ENCODE data around the gene DNAJB12. TPM values are rescaled to one million over a fixed set of nuclear protein-coding genes. Genes with fewer than 3 reads are reported as not detected.

DNAJB12 gene
- total and polyA plus RNA-seq, 9 donors = 27.5 to 46.4 (median 32.0) TPM

DNA sequence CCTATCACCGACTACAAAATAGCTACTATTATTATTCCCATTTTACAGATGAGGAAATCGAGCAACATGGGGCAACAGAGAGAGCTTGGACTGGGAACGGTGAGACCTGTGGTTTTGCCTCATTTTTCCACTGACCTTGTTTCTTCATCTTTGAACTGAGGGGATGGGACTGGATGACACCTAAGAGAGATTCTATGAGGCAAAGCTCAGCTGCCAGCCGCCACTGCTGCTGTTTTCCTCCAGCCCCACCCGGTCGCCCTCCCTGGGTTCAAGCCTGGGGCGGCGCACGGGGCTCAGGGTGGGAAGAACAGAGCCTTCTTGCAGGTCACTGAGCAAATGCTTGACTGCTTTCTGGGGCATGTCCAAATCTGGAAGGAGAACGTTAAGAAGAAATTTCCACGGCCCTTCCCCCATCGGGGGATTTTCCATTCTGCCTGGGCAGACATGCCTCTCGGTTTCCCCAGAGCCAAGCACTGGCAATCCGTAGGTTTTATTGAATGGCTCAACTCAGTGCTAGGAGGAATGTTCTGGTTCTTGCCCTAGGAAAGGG lies 68.7 kb downstream of the DNAJB12 start:
- DNase-seq = no peak
- no peak overlapping the region for H3K4me3 ChIP-seq
- 58 to 61% (median 58%) methylated on average over 14 of the region's 14 CpGs for WGBS, 3 donors
- H3K27ac ChIP-seq = no peak overlapping the region
- TF ChIP-seq EP300 (IDR thresholded peaks at IDR 0.05) (no peak), POLR2A (IDR thresholded peaks at IDR 0.05) (no peak)
- TF ChIP-seq, protein P1, sequence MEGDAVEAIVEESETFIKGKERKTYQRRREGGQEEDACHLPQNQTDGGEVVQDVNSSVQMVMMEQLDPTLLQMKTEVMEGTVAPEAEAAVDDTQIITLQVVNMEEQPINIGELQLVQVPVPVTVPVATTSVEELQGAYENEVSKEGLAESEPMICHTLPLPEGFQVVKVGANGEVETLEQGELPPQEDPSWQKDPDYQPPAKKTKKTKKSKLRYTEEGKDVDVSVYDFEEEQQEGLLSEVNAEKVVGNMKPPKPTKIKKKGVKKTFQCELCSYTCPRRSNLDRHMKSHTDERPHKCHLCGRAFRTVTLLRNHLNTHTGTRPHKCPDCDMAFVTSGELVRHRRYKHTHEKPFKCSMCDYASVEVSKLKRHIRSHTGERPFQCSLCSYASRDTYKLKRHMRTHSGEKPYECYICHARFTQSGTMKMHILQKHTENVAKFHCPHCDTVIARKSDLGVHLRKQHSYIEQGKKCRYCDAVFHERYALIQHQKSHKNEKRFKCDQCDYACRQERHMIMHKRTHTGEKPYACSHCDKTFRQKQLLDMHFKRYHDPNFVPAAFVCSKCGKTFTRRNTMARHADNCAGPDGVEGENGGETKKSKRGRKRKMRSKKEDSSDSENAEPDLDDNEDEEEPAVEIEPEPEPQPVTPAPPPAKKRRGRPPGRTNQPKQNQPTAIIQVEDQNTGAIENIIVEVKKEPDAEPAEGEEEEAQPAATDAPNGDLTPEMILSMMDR (IDR thresholded peaks at IDR 0.05) = no peak
- intact Hi-C loops (cut with DNase I) = no loop called here
- no peaks in the 10 kb centered on the region for H3K4me1 ChIP-seq (ENCODE audit: insufficient read depth)
- H3K27me3 ChIP-seq = no peaks in the 10 kb centered on the region
- no peaks in the 10 kb centered on the region for H3K9me3 ChIP-seq
- H3K36me3 ChIP-seq = no peaks in the 10 kb centered on the region

GRCh38 chr10:72283131-72283530 lies 71.6 kb downstream of the DNAJB12 start:
- Histone ChIP-seq H3K9me3 (no peaks in the 10 kb centered on the region), H3K36me3 (no peaks in the 10 kb centered on the region), H3K27me3 (no peaks in the 10 kb centered on the region), H3K4me3 (no peak overlapping the region), H3K4me1 (ENCODE audit: insufficient read depth) (no peaks in the 10 kb centered on the region), H3K27ac (no peak overlapping the region)
- WGBS, 3 donors = 77 to 99% (median 82%) methylated on average over 3 of the region's 3 CpGs
- DNase-seq = no peak
- intact Hi-C loops (cut with DNase I) = no loop called here
- TF ChIP-seq, protein P1 (IDR thresholded peaks at IDR 0.05) = no peak
- TF ChIP-seq POLR2A (IDR thresholded peaks at IDR 0.05) (no peak), EP300 (IDR thresholded peaks at IDR 0.05) (no peak)

Small RNAs within 50 kb of the gene (small RNA-seq; reads per million reads assigned to genes)
- gene RNU6-805P = not detected

Other genes with a start within 250 kb of the DNAJB12 start
- 100 to 1,000 TPM in 5 of 7 donors, 10 to 100 TPM in 2; 71.6 to 136 (median 112) TPM for gene ANAPC16, start 138.9 kb downstream of the DNAJB12 start, total RNA-seq
- gene ANAPC16, start 138.9 kb downstream of the DNAJB12 start, polyA plus RNA-seq = 100 to 1,000 TPM; 154 to 160 TPM
- 10 to 100 TPM; 21.6 to 53.5 (median 31.1) TPM for gene ASCC1, start 138.6 kb downstream of the DNAJB12 start, total RNA-seq
- 10 to 100 TPM; 22.5 to 53.9 TPM for gene ASCC1, start 138.6 kb downstream of the DNAJB12 start, polyA plus RNA-seq
- 1,000 to 10,000 TPM in 2 of 7 donors, 100 to 1,000 TPM in 5; 229 to 1,952 (median 524) TPM for gene DDIT4, start 81.0 kb downstream of the DNAJB12 start, total RNA-seq
- gene DDIT4, start 81.0 kb downstream of the DNAJB12 start, polyA plus RNA-seq = 100 to 1,000 TPM in 1 of 2 donors, 10 to 100 TPM in 1; 46.6 to 529 TPM

All from ovary (tissue), 9 donors.